NCI-H69 (cell line): ENCODE data around the gene NDFIP1.

Experiments used
- DNase-seq: peaks from one replicate; lab custom pipeline; 2025; lab: John Stamatoyannopoulos, UW

NDFIP1 gene

GRCh38 chr5:142091922-142092321 lies 16.7 kb upstream of the NDFIP1 start:
- no peak for DNase-seq

- no peak for DNase-seq
Measured at GRCh38 chr5:142095035-142095434, 13.5 kb upstream of the NDFIP1 start.

DNA sequence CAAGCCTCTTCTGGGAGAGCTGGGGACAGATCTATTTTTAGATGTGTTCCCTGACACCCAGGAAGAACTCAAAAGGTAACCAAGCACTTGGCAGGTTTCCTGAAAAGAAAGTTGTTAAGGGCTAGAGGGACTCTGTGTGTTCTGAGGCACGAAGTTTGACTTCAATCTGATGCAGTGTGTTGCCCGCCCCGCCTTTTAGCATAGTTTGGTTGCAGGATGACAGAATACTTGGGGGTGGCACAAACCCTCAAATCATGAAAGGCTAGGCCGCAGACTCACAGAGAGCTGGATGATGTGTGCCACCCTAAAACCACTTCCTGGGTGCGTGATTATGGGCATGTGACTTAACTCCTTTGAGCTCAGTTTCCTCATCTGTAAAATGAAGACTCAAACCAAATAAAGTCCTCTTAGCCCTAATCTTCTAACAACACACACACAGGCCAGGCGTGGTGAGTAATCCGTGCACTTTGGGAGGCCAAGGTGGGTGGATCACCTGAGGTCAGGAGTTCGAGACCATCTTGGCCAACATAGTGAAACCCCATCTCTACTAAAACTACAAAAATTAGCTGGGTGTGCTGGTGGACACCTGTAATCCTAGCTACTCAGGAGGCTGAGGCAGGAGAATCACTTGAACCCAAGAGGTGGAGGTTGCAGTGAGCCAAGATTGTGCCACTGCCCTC lies 12.8 kb upstream of the NDFIP1 start:
- no peak for DNase-seq

DNA sequence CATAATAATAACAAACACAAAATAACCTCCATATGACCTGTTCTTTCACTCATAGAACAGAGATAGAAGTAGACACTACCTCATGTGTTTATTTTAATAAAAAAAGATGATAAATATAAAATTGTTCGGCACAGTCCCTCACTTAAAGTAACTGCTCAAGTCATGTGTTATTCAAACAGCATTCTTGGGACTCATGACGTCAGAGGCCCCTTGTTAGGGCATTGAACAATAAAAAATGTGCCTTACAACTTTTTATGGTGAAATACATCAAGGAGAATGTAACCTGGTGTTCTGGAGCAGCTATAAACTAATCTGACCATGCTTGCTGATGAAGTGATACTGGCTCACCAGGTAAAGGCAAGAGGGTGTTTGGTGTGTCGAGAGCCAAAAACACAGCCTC lies 12.2 kb upstream of the NDFIP1 start:
- DNase-seq = no peak

DNA sequence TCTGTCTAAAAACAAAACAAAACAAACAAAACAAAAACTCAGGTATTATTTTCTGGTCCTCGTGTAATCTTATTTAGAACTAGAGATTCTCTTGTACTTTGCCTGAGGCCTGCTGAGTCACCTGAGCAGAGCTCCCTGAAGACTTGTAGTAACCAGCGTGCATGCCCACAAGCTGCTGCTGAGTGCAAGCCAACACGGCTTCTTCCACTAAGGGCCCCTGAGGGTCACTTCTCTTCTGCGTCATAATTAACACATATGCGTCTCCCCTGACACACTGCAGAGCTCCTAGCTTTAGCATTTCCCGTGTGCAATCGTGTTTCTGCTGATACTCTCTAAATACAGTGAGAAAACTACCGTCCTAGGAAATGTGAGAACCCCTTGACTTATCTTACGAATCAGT lies 10.9 kb upstream of the NDFIP1 start:
- no peak for DNase-seq

GRCh38 chr5:142098275-142098674 lies 10.3 kb upstream of the NDFIP1 start:
- no peak for DNase-seq

DNA sequence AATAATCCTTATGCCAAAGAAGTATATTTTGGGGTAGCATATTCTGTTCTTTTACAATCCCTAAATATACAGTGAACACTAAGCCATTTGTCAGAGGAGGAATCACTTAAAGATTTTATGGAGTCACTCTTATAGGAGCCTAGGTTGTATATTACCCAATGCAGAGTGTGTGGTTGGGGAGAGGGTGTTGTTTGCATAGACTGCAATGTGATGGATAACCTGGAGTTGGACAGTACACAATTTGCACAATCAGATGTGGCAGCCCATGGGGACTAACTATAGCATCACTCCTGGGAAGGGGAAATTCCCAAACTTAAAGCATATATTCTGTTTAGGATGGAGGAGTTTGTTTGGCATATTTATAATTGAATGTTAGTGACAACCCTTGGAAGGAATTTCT lies 9.6 kb upstream of the NDFIP1 start:
- DNase-seq = no peak

GRCh38 chr5:142100307-142100706 lies 8.3 kb upstream of the NDFIP1 start:
- DNase-seq = no peak

DNA sequence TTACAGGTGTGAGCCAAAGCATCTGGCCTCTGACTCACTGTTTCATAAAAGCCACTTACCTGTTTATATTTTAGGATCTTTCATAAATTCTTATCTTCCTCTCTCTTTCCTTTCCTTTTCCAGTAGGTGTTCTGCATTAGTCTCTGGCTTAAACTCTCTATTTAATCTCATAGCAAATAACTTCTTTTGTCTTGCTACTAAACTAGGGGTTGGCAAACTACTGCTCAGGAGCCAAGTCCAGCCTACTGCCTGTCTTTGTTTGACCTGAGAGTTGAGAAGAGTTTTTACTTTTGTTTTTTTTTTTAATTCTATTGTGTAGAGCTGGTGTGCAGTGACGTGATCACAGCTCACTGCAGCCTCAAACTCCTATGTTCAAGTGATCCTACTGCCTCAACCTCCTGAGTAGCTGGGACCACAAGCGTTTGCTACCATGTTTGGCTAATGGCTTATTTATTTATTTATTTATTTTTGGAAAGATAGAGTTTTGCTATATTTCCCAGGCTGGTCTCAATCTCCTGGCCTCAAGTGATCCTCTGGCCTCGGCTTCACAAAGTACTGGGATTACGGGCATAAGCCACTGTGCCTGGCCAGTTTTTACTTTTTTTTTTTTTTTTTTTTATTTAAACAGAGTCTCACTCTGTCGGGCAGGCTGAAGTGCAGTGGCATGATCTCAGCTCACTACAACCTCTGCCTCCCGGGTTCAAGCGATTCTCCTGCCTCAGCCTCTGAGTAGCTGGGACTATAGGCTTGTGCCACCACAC lies 5.4 kb upstream of the NDFIP1 start:
- no peak for DNase-seq

DNA sequence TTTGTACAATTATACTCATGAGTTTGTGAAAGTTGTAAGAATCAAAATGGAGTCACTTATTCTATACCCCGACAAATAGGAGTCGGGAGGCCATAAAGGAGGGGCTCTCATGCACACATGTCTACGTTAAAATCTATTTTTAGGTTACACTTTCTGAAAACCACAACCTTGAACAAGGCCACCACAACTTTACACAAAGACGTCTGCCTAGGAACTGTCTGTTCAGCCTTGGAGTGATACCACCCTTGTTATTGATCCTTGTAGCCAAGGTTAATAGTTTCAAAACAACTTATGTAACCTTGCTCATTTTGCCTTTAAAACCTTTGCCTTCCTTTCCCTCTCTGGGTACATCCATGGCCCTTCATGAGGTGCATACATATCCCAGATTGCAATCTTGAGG lies 4.1 kb upstream of the NDFIP1 start:
- no peak for DNase-seq

- no peak for DNase-seq
Measured at GRCh38 chr5:142106061-142106460, 2.5 kb upstream of the NDFIP1 start.

- no peak for DNase-seq
Measured at GRCh38 chr5:142107036-142107735, 1.4 kb upstream of the NDFIP1 start.

GRCh38 chr5:142107736-142108431 lies 695 bp upstream of the NDFIP1 start:
- no peak for DNase-seq

DNA sequence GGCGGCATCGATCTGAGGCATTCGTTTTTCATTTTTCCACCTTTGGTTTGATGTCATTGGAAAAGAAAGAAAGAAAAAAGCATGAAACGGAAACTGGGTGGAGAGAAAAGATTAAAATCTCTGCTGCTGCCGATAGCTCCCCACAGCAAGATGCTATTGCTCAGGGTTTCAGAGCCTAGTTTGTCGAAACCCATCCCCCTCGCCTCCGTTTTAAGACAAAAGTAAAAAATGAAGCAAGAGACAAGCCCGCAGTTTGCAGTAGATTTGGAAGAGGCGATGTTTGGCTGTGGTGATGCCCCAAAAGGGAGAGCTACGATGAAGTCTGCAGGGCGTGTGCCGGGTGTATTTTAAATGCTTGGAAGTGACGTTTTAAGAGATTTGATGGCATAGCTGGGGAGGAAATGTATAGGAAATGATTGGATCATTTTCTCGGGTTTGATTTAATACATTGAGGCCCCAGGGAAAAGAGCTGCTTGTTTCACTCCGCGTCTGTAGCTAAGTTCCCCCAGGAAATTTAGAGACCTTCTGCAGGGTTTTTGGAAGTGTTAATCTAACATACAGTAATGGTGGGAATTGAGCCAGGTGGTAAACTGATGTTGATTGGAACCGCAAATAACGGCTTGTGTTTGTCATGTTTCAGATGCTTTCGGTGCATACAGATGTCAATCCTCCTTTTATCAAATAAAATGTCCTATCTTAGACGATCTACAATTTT lies 909 bp downstream of the NDFIP1 start:
- peak; percentile 57 for DNase-seq

DNA sequence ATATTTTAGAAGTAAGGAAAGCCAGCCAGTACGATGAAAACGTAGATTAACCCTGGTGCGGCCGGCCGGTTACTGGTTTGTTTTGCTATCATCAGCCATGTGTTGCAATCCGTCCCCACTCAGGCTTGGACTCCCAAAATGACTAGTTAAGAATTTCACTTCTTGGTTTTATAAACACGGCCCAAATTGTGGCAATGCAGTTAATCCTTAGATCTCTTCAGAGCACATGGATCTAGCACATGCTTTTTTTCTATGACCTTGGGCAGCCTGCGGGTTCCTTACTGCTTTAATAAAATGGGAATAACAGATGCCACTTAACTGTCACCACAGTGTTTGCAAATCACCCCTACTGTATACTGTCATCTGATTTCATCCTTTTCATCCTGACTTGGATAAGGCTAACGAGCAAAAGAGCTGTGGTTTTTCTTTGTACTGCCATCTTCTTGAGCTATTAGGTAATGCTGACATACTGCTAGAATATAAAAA lies 1.5 kb downstream of the NDFIP1 start:
- DNase-seq = peak; percentile 49

DNA sequence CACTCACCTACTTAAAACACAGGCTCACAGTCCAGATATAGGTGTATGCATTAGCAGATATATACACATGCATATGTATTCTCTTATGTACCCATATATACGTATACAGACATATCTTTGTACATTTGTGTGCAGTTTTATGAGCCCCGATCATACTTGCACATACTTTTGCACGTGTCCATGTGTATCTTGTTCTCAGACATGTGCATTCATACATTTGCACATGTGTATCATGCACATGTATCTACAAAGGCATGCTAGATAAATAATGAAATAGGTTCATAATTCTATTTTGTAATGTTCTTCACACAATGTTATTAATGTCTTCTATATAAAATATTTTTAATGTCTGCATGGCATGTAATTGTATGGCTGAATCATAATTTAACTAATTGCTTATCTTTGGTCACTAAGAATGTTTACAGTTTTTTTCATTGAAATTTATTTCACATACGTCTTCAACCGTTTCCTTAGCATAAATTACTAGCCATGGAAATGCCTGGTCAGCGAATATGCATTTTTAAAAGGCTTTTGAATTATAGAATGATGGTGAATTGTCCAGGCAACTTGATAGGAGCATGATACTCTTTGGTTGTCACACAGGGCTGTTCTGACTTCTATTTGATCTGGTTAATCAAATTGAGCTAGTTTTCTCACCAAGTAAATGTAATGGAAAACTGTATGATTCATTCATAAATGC lies 2.6 kb downstream of the NDFIP1 start:
- no peak for DNase-seq

DNA sequence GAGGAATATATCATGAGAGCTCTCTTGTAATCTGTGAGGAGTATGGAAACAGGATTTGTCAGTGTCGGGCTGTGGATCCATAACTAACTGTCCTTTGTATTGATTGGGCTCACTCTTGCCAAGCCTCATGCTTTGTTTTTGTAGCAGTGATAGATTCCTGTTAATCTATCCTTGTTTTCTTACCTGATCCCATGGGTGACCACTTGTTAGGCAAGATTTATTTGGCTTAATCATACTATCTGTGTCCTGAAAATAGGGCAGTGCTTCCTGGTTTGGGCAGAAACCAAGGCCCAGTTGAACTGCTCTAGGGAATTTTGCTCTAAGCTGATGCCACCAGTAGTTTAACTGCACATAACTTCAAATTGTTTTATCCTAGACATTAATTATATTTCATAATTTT lies 6.1 kb downstream of the NDFIP1 start:
- no peak for DNase-seq

DNA sequence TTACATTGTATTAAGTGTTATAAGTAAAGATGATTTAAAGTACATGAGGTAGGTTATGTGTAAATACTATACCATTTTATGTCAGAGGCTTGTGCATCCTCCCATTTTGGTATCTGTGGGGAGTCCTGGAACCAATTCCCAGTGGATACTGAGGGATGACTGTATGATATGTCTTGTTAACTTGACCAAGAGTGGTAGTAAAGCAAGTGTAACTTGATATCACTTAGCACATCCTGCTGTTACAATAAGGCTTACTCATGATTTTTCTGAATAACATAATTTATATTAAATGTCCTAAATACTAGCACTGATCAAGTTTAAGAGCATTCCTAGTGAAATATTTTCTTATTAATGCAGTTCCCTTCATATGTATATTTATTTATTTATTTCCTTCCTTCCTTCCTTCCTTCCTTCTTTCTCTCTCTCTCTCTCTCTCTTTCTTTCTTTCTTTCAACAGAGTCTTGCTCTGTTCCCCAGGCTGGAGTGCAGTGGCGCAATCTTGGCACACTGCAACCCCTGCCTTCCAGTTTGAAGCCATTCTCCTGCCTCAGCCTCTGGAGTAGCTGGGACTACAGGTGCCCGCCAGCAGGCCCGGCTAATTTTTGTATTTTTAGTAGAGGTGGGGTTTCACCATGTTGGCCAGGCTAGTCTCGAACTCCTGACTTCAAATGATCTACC lies 7.5 kb downstream of the NDFIP1 start:
- DNase-seq = peak; percentile 51

DNA sequence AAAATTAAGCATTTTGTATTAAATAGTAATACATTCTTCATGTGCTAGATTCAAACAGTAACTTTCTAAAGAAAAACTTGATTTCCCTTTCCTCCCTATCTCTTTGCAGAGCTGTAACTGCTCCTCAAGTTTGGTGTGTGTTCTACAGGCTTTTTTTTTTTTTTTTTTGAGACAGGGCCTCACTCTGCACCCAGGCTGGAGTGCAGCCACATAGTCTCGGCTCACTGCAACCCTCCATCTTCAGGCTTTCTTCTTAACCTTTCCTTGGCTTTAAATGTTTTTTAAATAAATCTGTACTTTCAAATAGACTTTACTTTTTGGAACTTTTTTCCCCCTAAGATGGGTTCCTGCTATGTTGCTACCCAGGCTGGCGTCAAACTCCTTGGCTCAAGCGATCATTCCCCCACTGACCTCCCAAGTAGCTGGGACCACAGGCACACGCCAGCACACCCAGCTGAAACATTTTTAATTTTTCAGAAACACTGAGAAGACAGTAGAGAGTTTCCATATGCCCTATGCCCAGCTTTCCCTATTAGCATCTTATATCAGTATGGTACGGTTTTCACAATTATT lies 9.1 kb downstream of the NDFIP1 start:
- no peak for DNase-seq

DNA sequence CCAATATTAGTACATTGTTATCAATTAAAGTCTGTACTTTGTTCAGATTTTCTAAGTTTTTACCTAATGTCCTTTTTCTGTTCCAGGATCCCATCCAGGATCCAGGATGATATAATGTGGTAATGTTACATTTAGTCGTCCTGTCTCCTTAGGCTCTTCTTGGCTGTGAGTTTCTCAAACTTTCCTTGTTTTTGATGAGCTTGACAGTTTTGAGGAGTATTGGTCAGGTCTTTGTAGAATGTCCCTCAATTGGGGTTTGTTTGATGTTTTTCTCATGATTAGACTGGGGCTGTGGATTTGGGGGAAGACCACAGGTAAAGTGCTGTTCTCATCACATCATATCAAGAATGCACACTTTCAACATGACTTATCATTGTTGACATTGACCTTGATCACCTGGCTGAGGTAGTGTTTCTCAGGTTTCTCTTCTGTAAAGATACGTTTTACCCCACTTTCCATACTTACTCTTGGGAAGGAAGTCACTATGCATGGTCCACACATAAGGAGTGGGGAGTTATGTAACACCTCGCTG lies 9.6 kb downstream of the NDFIP1 start:
- DNase-seq = no peak
